HEK293 (cell line): ENCODE data around the gene CYP4A11.
"Not testable (repeated sequence)": the region's sequence is repeated elsewhere in the genome, so short reads cannot be mapped to it uniquely, and the experiment has no call there.

ENCODE experiments used
- CTCF ChIA-PET: fragments of 350-600 bp; formaldehyde crosslinking; extraction: SDS; loops from one replicate; lab custom pipeline; 2021; ENCODE audit warnings: antibody characterized with exemption; lab: Yijun Ruan, JAX
- POLR2A ChIA-PET: fragments of 300-600 bp; formaldehyde crosslinking; extraction: SDS; loops from one replicate; lab custom pipeline; 2020; ENCODE audit warnings: antibody characterized with exemption, inconsistent platforms; lab: Yijun Ruan, JAX
- H3K27ac ChIP-seq: fragments of 200-500 bp; sonication (Bioruptor generic); 2 replicates; pipeline ENCODE4 v1.5.1; 2014; ENCODE audit warnings: low read depth, low read length, control low read depth, inconsistent platforms; ENCODE audit errors: extremely low read depth
- H3K36me3 ChIP-seq, 2 experiments: fragments of 200-500 bp in 1 of 2; sonication (Bioruptor generic) in 1 of 2; 1 replicate in 1 of 2; 2 replicates in 1 of 2; pipeline ENCODE4 v1.5.1; 2014 to 2017; ENCODE audit warnings: inconsistent platforms in 2 of 2, low read length in 2 of 2; ENCODE audit not compliant: control insufficient read depth in 2 of 2, insufficient read depth in 1 of 2
- H3K4me1 ChIP-seq: fragments of 200-500 bp; sonication (Bioruptor generic); 2 replicates; pipeline ENCODE4 v1.5.1; 2014; ENCODE audit warnings: mild to moderate bottlenecking, low read length, inconsistent platforms; ENCODE audit not compliant: control insufficient read depth, insufficient read depth
- H3K4me3 ChIP-seq: 2 replicates; pipeline ENCODE4 v1.5.1; 2011; ENCODE audit warnings: low read depth, mild to moderate bottlenecking, control low read depth, low read length, moderate library complexity
- H3K9me3 ChIP-seq: fragments of 200-500 bp; sonication (Bioruptor generic); 2 replicates; pipeline ENCODE4 v1.5.1; 2014; ENCODE audit warnings: low read depth, low read length, inconsistent platforms; ENCODE audit not compliant: control insufficient read depth, insufficient read depth
- ZNF132 ChIP-seq: fragments of 450-650 bp; formaldehyde crosslinking; IDR thresholded peaks from 2 replicates; pipeline ENCODE4 v1.5.1; 2017; ENCODE audit warnings: missing biosample characterization, missing genetic modification characterization, borderline replicate concordance
- ZNF221 ChIP-seq: fragments of 450-650 bp; formaldehyde crosslinking; IDR thresholded peaks from 2 replicates; pipeline ENCODE4 v1.5.1; 2017; ENCODE audit warnings: missing biosample characterization, missing genetic modification characterization, borderline replicate concordance
- ZNF274 ChIP-seq, 2 experiments: fragments of 200-500 bp in 1 of 2; fragments of 450-650 bp in 1 of 2; sonication (Bioruptor generic) in 1 of 2; formaldehyde crosslinking in 1 of 2; IDR thresholded peaks; 2 replicates each; pipeline versions ENCODE4 v1.5.1 to v1.6.1; 2014 to 2016; ENCODE audit warnings: borderline replicate concordance in 1 of 2, inconsistent platforms in 1 of 2, low read length in 1 of 2, missing biosample characterization in 1 of 2, missing genetic modification characterization in 1 of 2
- ZNF473 ChIP-seq: fragments of 450-650 bp; formaldehyde crosslinking; IDR thresholded peaks from 2 replicates; pipeline ENCODE4 v1.5.1; 2017; ENCODE audit warnings: missing biosample characterization, missing genetic modification characterization
- ZNF544 ChIP-seq: fragments of 450-650 bp; formaldehyde crosslinking; IDR thresholded peaks from 2 replicates; pipeline ENCODE4 v1.5.0; 2017; ENCODE audit warnings: missing biosample characterization, missing genetic modification characterization
- ZNF549 ChIP-seq: fragments of 450-650 bp; IDR thresholded peaks from 2 replicates; pipeline ENCODE4 v1.5.1; 2018; ENCODE audit warnings: missing biosample characterization, missing genetic modification characterization, mild to moderate bottlenecking, inconsistent platforms, moderate library complexity
- ZNF585B ChIP-seq: fragments of 450-650 bp; formaldehyde crosslinking; IDR thresholded peaks from 2 replicates; pipeline ENCODE4 v1.5.1; 2016; ENCODE audit warnings: missing biosample characterization, missing genetic modification characterization
- ZNF623 ChIP-seq: fragments of 450-650 bp; formaldehyde crosslinking; IDR thresholded peaks from 2 replicates; pipeline ENCODE4 v1.5.1; 2016; ENCODE audit warnings: missing biosample characterization, missing genetic modification characterization
- ZNF658 ChIP-seq: fragments of 450-650 bp; formaldehyde crosslinking; IDR thresholded peaks from 2 replicates; pipeline ENCODE4; 2016; ENCODE audit warnings: missing biosample characterization, missing genetic modification characterization
- TF ChIP-seq, protein P1 (sequence below): fragments of 450-650 bp; formaldehyde crosslinking; IDR thresholded peaks from 2 replicates; pipeline ENCODE4 v1.5.1; 2016; ENCODE audit warnings: missing biosample characterization, missing genetic modification characterization
- TF ChIP-seq, protein P2 (sequence below): IDR thresholded peaks from 2 replicates; pipeline ENCODE4 v1.6.1; 2011; ENCODE audit warnings: mild to moderate bottlenecking, low read depth, low read length, borderline replicate concordance
- TF ChIP-seq, protein P3 (sequence below): fragments of 450-650 bp; formaldehyde crosslinking; IDR thresholded peaks from 2 replicates; pipeline ENCODE4 v1.5.1; 2016; ENCODE audit warnings: missing biosample characterization, missing genetic modification characterization
- TF ChIP-seq, protein P4 (sequence below): fragments of 450-650 bp; formaldehyde crosslinking; conservative IDR thresholded peaks from 2 replicates; pipeline ENCODE4 v1.5.1; 2016; ENCODE audit warnings: low read depth, missing biosample characterization, missing genetic modification characterization
- TF ChIP-seq, protein P5 (sequence below): fragments of 450-650 bp; formaldehyde crosslinking; IDR thresholded peaks from 2 replicates; pipeline ENCODE4 v1.5.1; 2017; ENCODE audit warnings: missing biosample characterization, missing genetic modification characterization
- TF ChIP-seq, protein P6 (sequence below): fragments of 450-650 bp; formaldehyde crosslinking; optimal IDR thresholded peaks from 2 replicates; pipeline ENCODE3; 2016; ENCODE audit warnings: missing biosample characterization, mild to moderate bottlenecking, missing genetic modification characterization
- TF ChIP-seq, protein P7 (sequence below): fragments of 450-650 bp; formaldehyde crosslinking; IDR thresholded peaks from 2 replicates; pipeline ENCODE4 v1.5.1; 2016; ENCODE audit warnings: missing biosample characterization, missing genetic modification characterization

The CYP4A11 gene

DNA sequence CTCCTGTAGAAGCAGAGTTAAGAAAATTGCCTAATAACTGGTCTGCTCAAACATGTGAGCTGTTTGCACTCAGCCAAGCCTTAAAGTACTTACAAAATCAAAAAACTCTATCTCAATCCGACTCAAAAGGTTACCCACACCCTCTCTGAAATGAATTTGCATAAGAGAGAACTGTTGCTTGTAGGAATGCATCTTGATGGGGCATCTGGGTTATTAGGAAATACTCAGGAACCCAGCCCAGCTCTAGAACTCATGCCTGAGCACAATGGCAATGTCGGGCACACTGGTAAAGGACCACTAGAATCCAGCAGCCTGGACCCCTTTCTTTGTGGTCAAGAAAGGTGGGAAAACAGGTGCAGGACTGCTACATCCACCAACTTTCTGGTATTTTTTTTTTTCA is 6.4 kb upstream of the CYP4A11 start:
- H3K4me1 ChIP-seq, H3K4me3 ChIP-seq, H3K36me3 ChIP-seq, H3K9me3 ChIP-seq, H3K27ac ChIP-seq, POLR2A ChIA-PET, CTCF ChIA-PET: not testable (repeated sequence)

DNA sequence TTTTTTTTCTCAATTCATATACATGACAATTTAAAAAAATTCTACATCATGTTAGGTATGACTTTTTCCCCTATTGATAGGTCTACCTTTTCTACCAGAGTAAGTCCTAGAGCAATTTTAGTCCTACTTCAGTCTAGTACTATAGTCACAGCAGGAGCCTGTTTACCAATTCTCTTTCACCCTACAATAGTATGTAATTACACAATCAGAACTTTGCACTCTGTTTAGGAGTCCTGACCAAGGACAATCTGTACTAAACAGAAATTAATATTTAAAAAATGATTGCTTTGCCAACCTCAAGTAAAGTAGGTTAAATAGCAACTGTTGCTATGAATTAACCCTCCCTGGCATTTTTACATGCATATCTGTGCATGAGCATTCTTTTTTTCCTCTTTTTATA is 810 bp upstream of the CYP4A11 start:
- no peaks in the 10 kb centered on the region for H3K36me3 ChIP-seq
- H3K9me3 ChIP-seq: no peaks in the 10 kb centered on the region
- TF ChIP-seq, protein P1, sequence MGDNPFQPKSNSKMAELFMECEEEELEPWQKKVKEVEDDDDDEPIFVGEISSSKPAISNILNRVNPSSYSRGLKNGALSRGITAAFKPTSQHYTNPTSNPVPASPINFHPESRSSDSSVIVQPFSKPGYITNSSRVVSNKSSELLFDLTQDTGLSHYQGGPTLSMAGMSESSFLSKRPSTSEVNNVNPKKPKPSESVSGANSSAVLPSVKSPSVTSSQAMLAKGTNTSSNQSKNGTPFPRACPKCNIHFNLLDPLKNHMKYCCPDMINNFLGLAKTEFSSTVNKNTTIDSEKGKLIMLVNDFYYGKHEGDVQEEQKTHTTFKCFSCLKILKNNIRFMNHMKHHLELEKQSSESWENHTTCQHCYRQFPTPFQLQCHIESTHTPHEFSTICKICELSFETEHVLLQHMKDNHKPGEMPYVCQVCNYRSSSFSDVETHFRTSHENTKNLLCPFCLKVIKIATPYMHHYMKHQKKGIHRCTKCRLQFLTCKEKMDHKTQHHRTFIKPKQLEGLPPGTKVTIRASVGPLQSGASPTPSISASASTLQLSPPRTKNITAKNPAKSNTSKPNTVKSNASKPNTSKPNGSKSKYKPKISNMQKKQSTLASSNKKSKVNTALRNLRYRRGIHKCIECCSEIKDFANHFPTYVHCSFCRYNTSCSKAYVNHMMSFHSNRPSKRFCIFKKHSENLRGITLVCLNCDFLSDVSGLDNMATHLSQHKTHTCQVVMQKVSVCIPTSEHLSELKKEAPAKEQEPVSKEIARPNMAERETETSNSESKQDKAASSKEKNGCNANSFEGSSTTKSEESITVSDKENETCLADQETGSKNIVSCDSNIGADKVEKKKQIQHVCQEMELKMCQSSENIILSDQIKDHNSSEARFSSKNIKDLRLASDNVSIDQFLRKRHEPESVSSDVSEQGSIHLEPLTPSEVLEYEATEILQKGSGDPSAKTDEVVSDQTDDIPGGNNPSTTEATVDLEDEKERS (tag by site-specific recombination): no peak
- TF ChIP-seq, protein P2, sequence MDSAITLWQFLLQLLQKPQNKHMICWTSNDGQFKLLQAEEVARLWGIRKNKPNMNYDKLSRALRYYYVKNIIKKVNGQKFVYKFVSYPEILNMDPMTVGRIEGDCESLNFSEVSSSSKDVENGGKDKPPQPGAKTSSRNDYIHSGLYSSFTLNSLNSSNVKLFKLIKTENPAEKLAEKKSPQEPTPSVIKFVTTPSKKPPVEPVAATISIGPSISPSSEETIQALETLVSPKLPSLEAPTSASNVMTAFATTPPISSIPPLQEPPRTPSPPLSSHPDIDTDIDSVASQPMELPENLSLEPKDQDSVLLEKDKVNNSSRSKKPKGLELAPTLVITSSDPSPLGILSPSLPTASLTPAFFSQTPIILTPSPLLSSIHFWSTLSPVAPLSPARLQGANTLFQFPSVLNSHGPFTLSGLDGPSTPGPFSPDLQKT: no peak
- no peak for TF ChIP-seq ZNF549 (tag by site-specific recombination)
- no peak for TF ChIP-seq ZNF658
- TF ChIP-seq ZNF274 (IDR thresholded peaks at IDR 0.05; ENCODE audit: low read length): no peak
- TF ChIP-seq ZNF274 (tag by site-specific recombination; IDR thresholded peaks at IDR 0.05; ENCODE audit: borderline replicate concordance): no peak
- TF ChIP-seq, protein P3, sequence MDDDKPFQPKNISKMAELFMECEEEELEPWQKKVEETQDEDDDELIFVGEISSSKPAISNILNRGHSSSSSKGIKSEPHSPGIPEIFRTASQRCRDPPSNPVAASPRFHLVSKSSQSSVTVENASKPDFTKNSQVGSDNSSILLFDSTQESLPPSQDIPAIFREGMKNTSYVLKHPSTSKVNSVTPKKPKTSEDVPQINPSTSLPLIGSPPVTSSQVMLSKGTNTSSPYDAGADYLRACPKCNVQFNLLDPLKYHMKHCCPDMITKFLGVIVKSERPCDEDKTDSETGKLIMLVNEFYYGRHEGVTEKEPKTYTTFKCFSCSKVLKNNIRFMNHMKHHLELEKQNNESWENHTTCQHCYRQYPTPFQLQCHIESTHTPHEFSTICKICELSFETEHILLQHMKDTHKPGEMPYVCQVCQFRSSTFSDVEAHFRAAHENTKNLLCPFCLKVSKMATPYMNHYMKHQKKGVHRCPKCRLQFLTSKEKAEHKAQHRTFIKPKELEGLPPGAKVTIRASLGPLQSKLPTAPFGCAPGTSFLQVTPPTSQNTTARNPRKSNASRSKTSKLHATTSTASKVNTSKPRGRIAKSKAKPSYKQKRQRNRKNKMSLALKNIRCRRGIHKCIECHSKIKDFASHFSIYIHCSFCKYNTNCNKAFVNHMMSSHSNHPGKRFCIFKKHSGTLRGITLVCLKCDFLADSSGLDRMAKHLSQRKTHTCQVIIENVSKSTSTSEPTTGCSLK: no peak
- no peak for TF ChIP-seq ZNF473 (tag by site-specific recombination)
- no peak for TF ChIP-seq ZNF132 (tag by site-specific recombination)
- TF ChIP-seq, protein P4, sequence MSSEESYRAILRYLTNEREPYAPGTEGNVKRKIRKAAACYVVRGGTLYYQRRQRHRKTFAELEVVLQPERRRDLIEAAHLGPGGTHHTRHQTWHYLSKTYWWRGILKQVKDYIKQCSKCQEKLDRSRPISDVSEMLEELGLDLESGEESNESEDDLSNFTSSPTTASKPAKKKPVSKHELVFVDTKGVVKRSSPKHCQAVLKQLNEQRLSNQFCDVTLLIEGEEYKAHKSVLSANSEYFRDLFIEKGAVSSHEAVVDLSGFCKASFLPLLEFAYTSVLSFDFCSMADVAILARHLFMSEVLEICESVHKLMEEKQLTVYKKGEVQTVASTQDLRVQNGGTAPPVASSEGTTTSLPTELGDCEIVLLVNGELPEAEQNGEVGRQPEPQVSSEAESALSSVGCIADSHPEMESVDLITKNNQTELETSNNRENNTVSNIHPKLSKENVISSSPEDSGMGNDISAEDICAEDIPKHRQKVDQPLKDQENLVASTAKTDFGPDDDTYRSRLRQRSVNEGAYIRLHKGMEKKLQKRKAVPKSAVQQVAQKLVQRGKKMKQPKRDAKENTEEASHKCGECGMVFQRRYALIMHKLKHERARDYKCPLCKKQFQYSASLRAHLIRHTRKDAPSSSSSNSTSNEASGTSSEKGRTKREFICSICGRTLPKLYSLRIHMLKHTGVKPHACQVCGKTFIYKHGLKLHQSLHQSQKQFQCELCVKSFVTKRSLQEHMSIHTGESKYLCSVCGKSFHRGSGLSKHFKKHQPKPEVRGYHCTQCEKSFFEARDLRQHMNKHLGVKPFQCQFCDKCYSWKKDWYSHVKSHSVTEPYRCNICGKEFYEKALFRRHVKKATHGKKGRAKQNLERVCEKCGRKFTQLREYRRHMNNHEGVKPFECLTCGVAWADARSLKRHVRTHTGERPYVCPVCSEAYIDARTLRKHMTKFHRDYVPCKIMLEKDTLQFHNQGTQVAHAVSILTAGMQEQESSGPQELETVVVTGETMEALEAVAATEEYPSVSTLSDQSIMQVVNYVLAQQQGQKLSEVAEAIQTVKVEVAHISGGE (tag by site-specific recombination): no peak
- no peak for TF ChIP-seq ZNF221
- no peak for TF ChIP-seq ZNF585B (tag by site-specific recombination)
- TF ChIP-seq, protein P5, sequence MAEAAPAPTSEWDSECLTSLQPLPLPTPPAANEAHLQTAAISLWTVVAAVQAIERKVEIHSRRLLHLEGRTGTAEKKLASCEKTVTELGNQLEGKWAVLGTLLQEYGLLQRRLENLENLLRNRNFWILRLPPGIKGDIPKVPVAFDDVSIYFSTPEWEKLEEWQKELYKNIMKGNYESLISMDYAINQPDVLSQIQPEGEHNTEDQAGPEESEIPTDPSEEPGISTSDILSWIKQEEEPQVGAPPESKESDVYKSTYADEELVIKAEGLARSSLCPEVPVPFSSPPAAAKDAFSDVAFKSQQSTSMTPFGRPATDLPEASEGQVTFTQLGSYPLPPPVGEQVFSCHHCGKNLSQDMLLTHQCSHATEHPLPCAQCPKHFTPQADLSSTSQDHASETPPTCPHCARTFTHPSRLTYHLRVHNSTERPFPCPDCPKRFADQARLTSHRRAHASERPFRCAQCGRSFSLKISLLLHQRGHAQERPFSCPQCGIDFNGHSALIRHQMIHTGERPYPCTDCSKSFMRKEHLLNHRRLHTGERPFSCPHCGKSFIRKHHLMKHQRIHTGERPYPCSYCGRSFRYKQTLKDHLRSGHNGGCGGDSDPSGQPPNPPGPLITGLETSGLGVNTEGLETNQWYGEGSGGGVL: no peak
- no peak for TF ChIP-seq ZNF623 (tag by site-specific recombination)
- TF ChIP-seq, protein P6, sequence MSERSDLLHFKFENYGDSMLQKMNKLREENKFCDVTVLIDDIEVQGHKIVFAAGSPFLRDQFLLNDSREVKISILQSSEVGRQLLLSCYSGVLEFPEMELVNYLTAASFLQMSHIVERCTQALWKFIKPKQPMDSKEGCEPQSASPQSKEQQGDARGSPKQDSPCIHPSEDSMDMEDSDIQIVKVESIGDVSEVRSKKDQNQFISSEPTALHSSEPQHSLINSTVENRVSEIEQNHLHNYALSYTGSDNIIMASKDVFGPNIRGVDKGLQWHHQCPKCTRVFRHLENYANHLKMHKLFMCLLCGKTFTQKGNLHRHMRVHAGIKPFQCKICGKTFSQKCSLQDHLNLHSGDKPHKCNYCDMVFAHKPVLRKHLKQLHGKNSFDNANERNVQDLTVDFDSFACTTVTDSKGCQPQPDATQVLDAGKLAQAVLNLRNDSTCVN (tag by site-specific recombination): no peak
- TF ChIP-seq, protein P7, sequence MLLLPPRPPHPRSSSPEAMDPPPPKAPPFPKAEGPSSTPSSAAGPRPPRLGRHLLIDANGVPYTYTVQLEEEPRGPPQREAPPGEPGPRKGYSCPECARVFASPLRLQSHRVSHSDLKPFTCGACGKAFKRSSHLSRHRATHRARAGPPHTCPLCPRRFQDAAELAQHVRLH: no peak
- TF ChIP-seq ZNF544 (tag by site-specific recombination): no peak
- ChIA-PET POLR2A (no interaction called here), CTCF (no interaction called here)
- H3K4me3 ChIP-seq: no peak overlapping the region
- no peaks in the 10 kb centered on the region for H3K4me1 ChIP-seq
- no peak overlapping the region for H3K27ac ChIP-seq
